Esophagus squamous epithelium (tissue), 5 donors: Measurements from ENCODE around the gene RPS23. TPM values are rescaled to one million over a fixed set of nuclear protein-coding genes. Genes with fewer than 3 reads are reported as not detected.

Experiments used
- DNase-seq: peaks from one replicate; lab custom pipeline; 2025; lab: John Stamatoyannopoulos, UW
- H3K27ac ChIP-seq, 4 donors: fragments of 200-600 bp; sonication (generic); one replicate each; pipeline ENCODE4 v1.5.1; 2016 to 2019; ENCODE audit warnings: mild to moderate bottlenecking in 1 of 4
- H3K27me3 ChIP-seq, 4 donors: fragments of 200-600 bp; sonication (generic); 1 replicate in 3 of 4; 2 replicates in 1 of 4; pipeline versions ENCODE4 v1.5.1 to v1.6.0; 2017 to 2021; ENCODE audit warnings: antibody characterized with exemption in 1 of 4
- H3K36me3 ChIP-seq, 3 donors: fragments of 200-600 bp; sonication (generic); one replicate each; pipeline ENCODE4 v1.5.1; 2016 to 2019
- H3K4me1 ChIP-seq, 3 donors: fragments of 200-600 bp; sonication (generic); one replicate each; pipeline ENCODE4 v1.5.1; 2017 to 2019
- H3K4me3 ChIP-seq, 4 donors: fragments of 200-600 bp; sonication (generic); 1 replicate in 3 of 4; 2 replicates in 1 of 4; pipeline ENCODE4 v1.5.1; 2016 to 2019; ENCODE audit warnings: mild to moderate bottlenecking in 2 of 4, moderate library complexity in 1 of 4
- H3K9me3 ChIP-seq, 3 donors: fragments of 200-600 bp; sonication (generic); one replicate each; pipeline ENCODE4 v1.5.1; 2016 to 2019
- CTCF ChIP-seq, 6 experiments: fragments of 450-650 bp in 4 of 6; fragments of 200-600 bp in 2 of 6; sonication (generic) in 2 of 6; IDR thresholded peaks; one replicate each; pipeline ENCODE4 v1.5.1; 2016 to 2019; ENCODE audit warnings: antibody characterized with exemption in 6 of 6, mild to moderate bottlenecking in 4 of 6, moderate library complexity in 4 of 6
- POLR2A ChIP-seq, 4 donors: fragments of 450-650 bp; IDR thresholded peaks; one replicate each; pipeline ENCODE4 v1.6.1; 2017; ENCODE audit warnings: antibody characterized with exemption in 4 of 4, mild to moderate bottlenecking in 4 of 4, moderate library complexity in 3 of 4
- WGBS, 2 donors: methylation state at CpG; one replicate each; pipeline ENCODE4 v1.1.5; 2018; 5-methylcytosine and 5-hydroxymethylcytosine counted together
- intact Hi-C: fragments of 100-400 bp; cut with DNase I; formaldehyde crosslinking; loops from one replicate; pipeline ENCODE4 v1.15.0; 2022
- total RNA-seq, 4 donors: library from RNA; depleted of rRNA; stranded (reverse); fragments of >200 nt; gene quantifications; one replicate each; pipeline ENCODE4 v1.1.0, GENCODE V29; 2016
- donor health status: DM: yes; HTN: yes; CAD: no.

The RPS23 gene
- total RNA-seq, 4 donors from 2014 or later, result 1,256 to 3,713 (median 2,903) TPM

GRCh38 chr5:82298668-82299067, 20.5 kb upstream of the RPS23 start:
- Histone ChIP-seq H3K27me3 (no peaks in the 10 kb centered on the region), H3K27ac (no peak overlapping the region), H3K4me1 (no peaks in the 10 kb centered on the region), H3K4me3 (no peak overlapping the region), H3K9me3 (no peaks in the 10 kb centered on the region), H3K36me3 (no peaks in the 10 kb centered on the region)
- no peak for DNase-seq
- intact Hi-C loops, result no loop called here
- WGBS, 2 donors, result 44% methylated on average over 1 of the region's 2 CpGs; no CpG with 5 or more reads in 1 of the 2 donors
- TF ChIP-seq POLR2A (IDR thresholded peaks at IDR 0.05), result no peak
- TF ChIP-seq CTCF (IDR thresholded peaks at IDR 0.05), result no peak

GRCh38 chr5:82297711-82298110, 19.6 kb upstream of the RPS23 start:
- 60 to 61% methylated on average over 3 of the region's 3 CpGs for WGBS, 2 donors
- no peak for TF ChIP-seq CTCF (IDR thresholded peaks at IDR 0.05)
- TF ChIP-seq POLR2A (IDR thresholded peaks at IDR 0.05), result no peak
- Histone ChIP-seq H3K9me3 (no peaks in the 10 kb centered on the region), H3K27me3 (no peaks in the 10 kb centered on the region), H3K27ac (no peak overlapping the region), H3K36me3 (no peaks in the 10 kb centered on the region), H3K4me3 (no peak overlapping the region), H3K4me1 (no peaks in the 10 kb centered on the region)
- intact Hi-C loops, result no loop called here
- DNase-seq, result no peak

DNA sequence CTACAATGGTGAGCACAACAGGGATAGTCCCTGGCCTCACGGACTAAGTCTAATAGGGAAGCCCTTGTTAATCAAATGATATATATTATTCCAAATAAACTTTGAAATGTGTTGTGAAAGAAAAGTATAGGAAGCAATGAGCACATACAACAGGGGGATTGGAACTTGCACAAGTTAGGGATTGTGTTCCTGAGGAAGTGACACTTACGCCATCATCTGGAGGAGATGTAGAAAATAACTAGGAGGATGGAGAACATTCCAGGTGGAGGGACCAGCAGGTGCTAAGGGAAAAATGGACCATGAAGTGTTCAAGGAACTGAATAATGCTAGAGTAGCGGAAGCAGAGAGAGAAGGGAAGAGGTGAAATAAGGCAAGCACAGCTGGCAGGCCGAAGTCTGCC, 18.8 kb upstream of the RPS23 start:
- 86 to 90% methylated on average over 4 of the region's 4 CpGs for WGBS, 2 donors
- Histone ChIP-seq H3K27me3 (no peaks in the 10 kb centered on the region), H3K4me3 (no peak overlapping the region), H3K9me3 (no peaks in the 10 kb centered on the region), H3K36me3 (no peaks in the 10 kb centered on the region), H3K4me1 (no peaks in the 10 kb centered on the region), H3K27ac (no peak overlapping the region)
- no peak for TF ChIP-seq CTCF (IDR thresholded peaks at IDR 0.05)
- TF ChIP-seq POLR2A (IDR thresholded peaks at IDR 0.05), result no peak
- intact Hi-C loops, result no loop called here
- DNase-seq, result no peak

GRCh38 chr5:82295959-82296531, 17.9 kb upstream of the RPS23 start:
- H3K4me1 ChIP-seq, result no peaks in the 10 kb centered on the region
- no peak for DNase-seq
- intact Hi-C loops, result no loop called here
- no peak overlapping the region for H3K27ac ChIP-seq
- no peak overlapping the region for H3K4me3 ChIP-seq
- no peaks in the 10 kb centered on the region for H3K27me3 ChIP-seq
- WGBS, 2 donors, result 56 to 69% methylated on average over 2 of the region's 2 CpGs
- no peaks in the 10 kb centered on the region for H3K9me3 ChIP-seq
- no peak for TF ChIP-seq CTCF (IDR thresholded peaks at IDR 0.05)
- no peak for TF ChIP-seq POLR2A (IDR thresholded peaks at IDR 0.05)
- H3K36me3 ChIP-seq, result no peaks in the 10 kb centered on the region

GRCh38 chr5:82295144-82295543, 17.0 kb upstream of the RPS23 start:
- Histone ChIP-seq H3K4me1 (no peaks in the 10 kb centered on the region), H3K36me3 (no peaks in the 10 kb centered on the region), H3K4me3 (no peak overlapping the region), H3K27me3 (no peaks in the 10 kb centered on the region), H3K27ac (no peak overlapping the region), H3K9me3 (no peaks in the 10 kb centered on the region)
- DNase-seq, result no peak
- TF ChIP-seq CTCF (IDR thresholded peaks at IDR 0.05), result no peak
- intact Hi-C loops, result no loop called here
